Parathyroid adenoma (tissue), 2 donors: Measurements from ENCODE around the gene KLHL29.

Experiments used
- H2AFZ ChIP-seq: fragments of 300-600 bp; sonication (generic); one replicate; pipeline ENCODE4 v1.7.0; 2017; ENCODE audit warnings: antibody characterized with exemption, mild to moderate bottlenecking
- H3K27ac ChIP-seq: fragments of 300-600 bp; sonication (generic); one replicate; pipeline ENCODE4 v1.7.0; 2017
- H3K27me3 ChIP-seq: fragments of 300-600 bp; sonication (generic); one replicate; pipeline ENCODE4 v1.7.0; 2017; ENCODE audit warnings: low read length; ENCODE audit not compliant: control insufficient read depth, insufficient read depth
- H3K36me3 ChIP-seq: fragments of 300-600 bp; sonication (generic); one replicate; pipeline ENCODE4 v1.7.0; 2017; ENCODE audit warnings: low read length; ENCODE audit not compliant: control insufficient read depth, insufficient read depth
- H3K4me1 ChIP-seq: fragments of 300-600 bp; sonication (generic); one replicate; pipeline ENCODE4 v1.7.0; 2017; ENCODE audit warnings: control low read depth
- H3K4me2 ChIP-seq: fragments of 300-600 bp; sonication (generic); one replicate; pipeline ENCODE4 v1.7.0; 2017; ENCODE audit warnings: low read length
- H3K4me3 ChIP-seq: fragments of 300-600 bp; sonication (generic); one replicate; pipeline ENCODE4 v1.7.0; 2017; ENCODE audit warnings: low read depth, low read length
- H3K79me2 ChIP-seq: fragments of 300-600 bp; sonication (generic); one replicate; pipeline ENCODE4 v1.7.0; 2017; ENCODE audit warnings: control low read depth
- H3K9ac ChIP-seq: fragments of 300-600 bp; sonication (generic); one replicate; pipeline ENCODE4 v1.7.0; 2017; ENCODE audit warnings: mild to moderate bottlenecking
- H3K9me3 ChIP-seq: fragments of 300-600 bp; sonication (generic); one replicate; pipeline ENCODE4 v1.7.0; 2017; ENCODE audit warnings: low read length; ENCODE audit not compliant: control insufficient read depth
- TF ChIP-seq, protein P1 (sequence below): fragments of 300-600 bp; sonication (generic); IDR thresholded peaks from one replicate; pipeline ENCODE4 v1.7.0; 2017; ENCODE audit warnings: antibody characterized with exemption, mild to moderate bottlenecking
- donor health status: primary hyperparathyroidism.

Gene KLHL29

DNA sequence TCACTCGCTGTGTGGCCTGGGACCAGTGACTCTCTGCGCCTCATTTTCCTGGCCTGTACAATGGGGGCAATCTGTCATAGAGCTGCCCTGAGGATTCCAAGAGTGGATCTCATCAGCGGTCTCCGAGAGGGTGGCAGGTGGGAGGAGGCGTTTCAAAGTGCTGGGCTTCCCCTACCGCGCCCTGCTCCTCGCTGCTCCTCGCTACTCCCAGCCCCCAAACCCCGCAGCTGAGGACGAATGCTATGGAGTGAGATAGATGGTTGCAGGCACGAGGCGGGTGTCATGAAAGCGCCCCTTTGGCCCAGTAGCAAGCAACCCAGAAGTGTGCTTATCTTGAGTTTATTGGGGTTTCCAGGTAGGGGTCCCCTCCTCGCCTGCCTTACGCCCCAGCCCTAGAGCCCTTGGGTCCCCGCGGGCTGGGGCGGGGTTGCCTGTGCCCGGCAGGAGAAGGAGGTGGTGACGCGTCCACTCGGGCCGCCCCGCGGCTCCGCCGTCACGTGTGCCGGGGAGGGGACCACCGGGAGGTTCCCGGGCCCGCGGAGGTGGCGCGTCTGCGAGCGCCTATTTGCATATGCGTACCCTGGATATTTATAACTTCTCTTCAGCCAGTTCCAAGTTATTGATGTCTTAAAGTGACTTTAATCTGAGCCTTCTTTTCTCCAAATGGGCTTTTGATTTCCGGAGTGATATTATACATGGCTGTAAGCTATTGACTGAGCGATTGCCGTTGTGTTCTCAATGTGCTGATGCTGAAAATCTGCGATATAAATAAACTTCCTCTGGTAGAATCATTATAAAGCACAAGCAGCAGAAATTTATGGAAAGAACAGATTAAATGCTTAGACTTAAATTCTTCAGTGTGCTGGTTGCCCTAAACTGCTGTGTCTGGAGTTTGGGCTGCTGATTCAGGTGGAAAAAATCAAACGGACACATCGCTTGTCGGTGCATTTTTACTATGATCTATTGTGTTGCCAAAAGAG, 278.3 kb downstream of the KLHL29 start:
- H3K9ac ChIP-seq: peak overlapping the region; percentile 61
- peak overlapping the region; percentile 43 for H3K4me3 ChIP-seq
- H2AFZ ChIP-seq: peak overlapping the region; percentile 90
- TF ChIP-seq, protein P1, sequence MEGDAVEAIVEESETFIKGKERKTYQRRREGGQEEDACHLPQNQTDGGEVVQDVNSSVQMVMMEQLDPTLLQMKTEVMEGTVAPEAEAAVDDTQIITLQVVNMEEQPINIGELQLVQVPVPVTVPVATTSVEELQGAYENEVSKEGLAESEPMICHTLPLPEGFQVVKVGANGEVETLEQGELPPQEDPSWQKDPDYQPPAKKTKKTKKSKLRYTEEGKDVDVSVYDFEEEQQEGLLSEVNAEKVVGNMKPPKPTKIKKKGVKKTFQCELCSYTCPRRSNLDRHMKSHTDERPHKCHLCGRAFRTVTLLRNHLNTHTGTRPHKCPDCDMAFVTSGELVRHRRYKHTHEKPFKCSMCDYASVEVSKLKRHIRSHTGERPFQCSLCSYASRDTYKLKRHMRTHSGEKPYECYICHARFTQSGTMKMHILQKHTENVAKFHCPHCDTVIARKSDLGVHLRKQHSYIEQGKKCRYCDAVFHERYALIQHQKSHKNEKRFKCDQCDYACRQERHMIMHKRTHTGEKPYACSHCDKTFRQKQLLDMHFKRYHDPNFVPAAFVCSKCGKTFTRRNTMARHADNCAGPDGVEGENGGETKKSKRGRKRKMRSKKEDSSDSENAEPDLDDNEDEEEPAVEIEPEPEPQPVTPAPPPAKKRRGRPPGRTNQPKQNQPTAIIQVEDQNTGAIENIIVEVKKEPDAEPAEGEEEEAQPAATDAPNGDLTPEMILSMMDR: no peak
- H3K27me3 ChIP-seq: no peaks in the 10 kb centered on the region
- no peaks in the 10 kb centered on the region for H3K9me3 ChIP-seq
- H3K36me3 ChIP-seq: no peaks in the 10 kb centered on the region
- H3K4me2 ChIP-seq: peak overlapping the region; percentile 77
- H3K79me2 ChIP-seq: no peaks in the 10 kb centered on the region
- peak overlapping the region; percentile 94 for H3K27ac ChIP-seq
- H3K4me1 ChIP-seq: peaks cover 22% of the 10 kb centered on the region

DNA sequence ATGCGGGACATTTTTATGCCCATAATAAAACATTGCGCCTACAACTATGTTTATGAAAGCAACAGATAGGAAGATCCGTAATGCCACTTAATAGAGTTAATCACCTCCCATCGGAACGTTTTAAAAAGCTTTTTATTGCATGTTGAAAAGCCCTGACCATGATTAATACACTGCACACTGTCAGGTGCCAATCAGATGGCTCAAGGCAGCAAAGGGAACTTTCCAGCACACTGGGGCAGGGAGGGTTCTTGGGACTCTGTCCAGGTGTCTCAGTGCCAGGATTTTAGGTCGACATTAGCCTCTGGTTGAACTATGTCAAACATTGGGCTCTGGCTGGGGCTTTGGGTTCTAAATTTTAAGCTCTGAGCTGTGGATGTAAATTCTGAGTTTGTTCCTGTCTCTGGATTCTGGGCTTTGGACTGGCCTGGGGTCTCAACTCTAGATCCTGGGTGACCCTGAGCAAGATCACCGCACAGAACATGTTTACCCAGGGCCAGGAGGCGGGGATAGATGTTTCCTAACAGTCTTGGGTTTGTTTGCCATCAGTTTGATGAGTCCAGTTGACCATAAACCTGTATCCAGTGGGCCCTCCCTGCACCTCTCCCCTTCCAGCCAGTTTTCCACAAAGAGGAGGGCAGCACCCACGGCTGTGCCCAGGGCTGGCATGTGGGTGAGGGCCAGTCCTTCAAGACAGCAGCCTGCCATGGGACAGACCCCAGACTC, 279.2 kb downstream of the KLHL29 start:
- H3K9me3 ChIP-seq: no peaks in the 10 kb centered on the region
- no peaks in the 10 kb centered on the region for H3K79me2 ChIP-seq
- TF ChIP-seq, protein P1: no peak
- no peak overlapping the region for H3K9ac ChIP-seq
- peaks cover 25% of the 10 kb centered on the region for H3K4me1 ChIP-seq
- H3K4me2 ChIP-seq: peak overlapping the region; percentile 77
- peak overlapping the region; percentile 43 for H3K4me3 ChIP-seq
- no peaks in the 10 kb centered on the region for H3K27me3 ChIP-seq
- peak overlapping the region; percentile 94 for H3K27ac ChIP-seq
- H3K36me3 ChIP-seq: no peaks in the 10 kb centered on the region
- peak overlapping the region; percentile 90 for H2AFZ ChIP-seq

DNA sequence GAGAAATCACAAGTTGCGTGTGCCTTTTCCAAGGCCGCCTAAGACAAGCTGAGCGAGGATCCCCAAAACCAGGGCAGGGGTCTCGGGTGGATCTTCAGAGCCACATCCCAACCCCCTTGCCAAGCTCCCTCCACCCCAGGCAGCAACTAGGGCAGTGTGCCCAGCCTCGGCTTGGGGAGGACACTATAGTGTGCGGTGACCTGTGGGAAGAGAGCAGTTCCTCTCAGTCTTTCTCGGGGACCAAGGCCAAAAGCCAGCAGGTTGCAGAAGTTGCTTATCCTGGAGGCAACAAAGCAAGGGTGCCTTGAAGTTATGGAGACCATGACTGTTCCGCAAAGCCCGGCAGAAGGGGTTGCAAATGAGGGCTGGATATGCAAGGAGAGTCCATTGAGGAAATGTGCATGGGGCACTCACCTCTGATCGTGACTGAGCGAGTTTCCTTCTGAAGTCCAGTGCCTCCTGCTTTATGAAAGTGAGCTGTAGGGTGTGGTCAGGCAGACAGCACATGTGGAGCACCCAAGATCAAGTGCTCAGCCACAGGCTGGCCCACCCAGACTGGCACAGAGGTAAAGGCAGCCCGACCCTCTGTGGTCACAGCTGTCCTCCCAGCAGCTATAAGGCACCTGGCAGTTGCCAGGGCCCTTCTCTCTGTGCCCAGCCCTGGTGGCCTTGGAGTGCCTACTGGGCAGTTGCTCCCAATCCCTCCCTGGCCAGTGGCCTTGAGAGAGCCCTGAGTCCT, 281.4 kb downstream of the KLHL29 start:
- Histone ChIP-seq H3K36me3 (no peaks in the 10 kb centered on the region), H3K4me3 (no peak overlapping the region), H3K9me3 (no peaks in the 10 kb centered on the region), H3K27ac (no peak overlapping the region), H3K4me1 (peaks cover 44% of the 10 kb centered on the region), H3K4me2 (no peak overlapping the region), H3K79me2 (no peaks in the 10 kb centered on the region), H2AFZ (no peak overlapping the region), H3K27me3 (no peaks in the 10 kb centered on the region), H3K9ac (no peak overlapping the region)
- TF ChIP-seq, protein P1: no peak

DNA sequence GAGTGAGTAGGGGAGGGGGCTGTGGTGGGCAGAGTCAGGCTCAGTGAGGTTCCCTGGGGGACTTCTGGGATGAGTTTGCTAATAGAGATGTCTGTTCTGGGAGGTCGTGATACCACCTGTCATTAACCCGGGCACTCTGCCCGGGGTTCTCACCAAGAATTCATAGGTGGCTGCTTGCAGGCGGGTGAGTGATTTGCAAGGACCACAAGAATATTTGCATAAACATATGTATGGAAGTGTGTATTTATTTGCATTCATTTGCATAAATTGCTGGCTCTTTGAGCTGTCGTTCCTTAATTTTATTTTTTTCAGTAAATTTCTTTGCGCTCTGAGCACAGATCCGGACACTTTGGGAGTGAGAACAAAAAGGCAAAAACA, 282.0 kb downstream of the KLHL29 start:
- Histone ChIP-seq H3K9me3 (no peaks in the 10 kb centered on the region), H2AFZ (no peak overlapping the region), H3K9ac (no peak overlapping the region), H3K27ac (no peak overlapping the region), H3K36me3 (no peaks in the 10 kb centered on the region), H3K27me3 (no peaks in the 10 kb centered on the region), H3K4me3 (no peak overlapping the region), H3K4me1 (peaks cover 47% of the 10 kb centered on the region), H3K79me2 (no peaks in the 10 kb centered on the region), H3K4me2 (no peak overlapping the region)
- TF ChIP-seq, protein P1: no peak
